ENCODE data around the gene FPR3. TPM values are rescaled to one million over a fixed set of nuclear protein-coding genes. Genes with fewer than 3 reads are reported as not detected.

The FPR3 gene
- total and polyA plus RNA-seq, 10 of the 15 experiments (the other 5 are each of a cell fraction or from before 2014, with no cell fraction given): not detected

- TF ChIP-seq, protein P1, sequence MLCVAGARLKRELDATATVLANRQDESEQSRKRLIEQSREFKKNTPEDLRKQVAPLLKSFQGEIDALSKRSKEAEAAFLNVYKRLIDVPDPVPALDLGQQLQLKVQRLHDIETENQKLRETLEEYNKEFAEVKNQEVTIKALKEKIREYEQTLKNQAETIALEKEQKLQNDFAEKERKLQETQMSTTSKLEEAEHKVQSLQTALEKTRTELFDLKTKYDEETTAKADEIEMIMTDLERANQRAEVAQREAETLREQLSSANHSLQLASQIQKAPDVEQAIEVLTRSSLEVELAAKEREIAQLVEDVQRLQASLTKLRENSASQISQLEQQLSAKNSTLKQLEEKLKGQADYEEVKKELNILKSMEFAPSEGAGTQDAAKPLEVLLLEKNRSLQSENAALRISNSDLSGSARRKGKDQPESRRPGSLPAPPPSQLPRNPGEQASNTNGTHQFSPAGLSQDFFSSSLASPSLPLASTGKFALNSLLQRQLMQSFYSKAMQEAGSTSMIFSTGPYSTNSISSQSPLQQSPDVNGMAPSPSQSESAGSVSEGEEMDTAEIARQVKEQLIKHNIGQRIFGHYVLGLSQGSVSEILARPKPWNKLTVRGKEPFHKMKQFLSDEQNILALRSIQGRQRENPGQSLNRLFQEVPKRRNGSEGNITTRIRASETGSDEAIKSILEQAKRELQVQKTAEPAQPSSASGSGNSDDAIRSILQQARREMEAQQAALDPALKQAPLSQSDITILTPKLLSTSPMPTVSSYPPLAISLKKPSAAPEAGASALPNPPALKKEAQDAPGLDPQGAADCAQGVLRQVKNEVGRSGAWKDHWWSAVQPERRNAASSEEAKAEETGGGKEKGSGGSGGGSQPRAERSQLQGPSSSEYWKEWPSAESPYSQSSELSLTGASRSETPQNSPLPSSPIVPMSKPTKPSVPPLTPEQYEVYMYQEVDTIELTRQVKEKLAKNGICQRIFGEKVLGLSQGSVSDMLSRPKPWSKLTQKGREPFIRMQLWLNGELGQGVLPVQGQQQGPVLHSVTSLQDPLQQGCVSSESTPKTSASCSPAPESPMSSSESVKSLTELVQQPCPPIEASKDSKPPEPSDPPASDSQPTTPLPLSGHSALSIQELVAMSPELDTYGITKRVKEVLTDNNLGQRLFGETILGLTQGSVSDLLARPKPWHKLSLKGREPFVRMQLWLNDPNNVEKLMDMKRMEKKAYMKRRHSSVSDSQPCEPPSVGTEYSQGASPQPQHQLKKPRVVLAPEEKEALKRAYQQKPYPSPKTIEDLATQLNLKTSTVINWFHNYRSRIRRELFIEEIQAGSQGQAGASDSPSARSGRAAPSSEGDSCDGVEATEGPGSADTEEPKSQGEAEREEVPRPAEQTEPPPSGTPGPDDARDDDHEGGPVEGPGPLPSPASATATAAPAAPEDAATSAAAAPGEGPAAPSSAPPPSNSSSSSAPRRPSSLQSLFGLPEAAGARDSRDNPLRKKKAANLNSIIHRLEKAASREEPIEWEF (IDR thresholded peaks at IDR 0.05; ENCODE audit: insufficient replicate concordance, low read depth, low read length): no peak
- no peak for TF ChIP-seq TBL1XR1 (IDR thresholded peaks at IDR 0.05; ENCODE audit: low read depth, low read length)
- no peak for TF ChIP-seq NBN (IDR thresholded peaks at IDR 0.05)
- TF ChIP-seq POU2F2 (IDR thresholded peaks at IDR 0.05; ENCODE audit: borderline replicate concordance, low read depth, low read length): no peak
- TF ChIP-seq TARDBP (IDR thresholded peaks at IDR 0.05; ENCODE audit: borderline replicate concordance): no peak
Measured at GRCh38 chr19:51765086-51765485, 29.9 kb upstream of the FPR3 start (continued).

DNA sequence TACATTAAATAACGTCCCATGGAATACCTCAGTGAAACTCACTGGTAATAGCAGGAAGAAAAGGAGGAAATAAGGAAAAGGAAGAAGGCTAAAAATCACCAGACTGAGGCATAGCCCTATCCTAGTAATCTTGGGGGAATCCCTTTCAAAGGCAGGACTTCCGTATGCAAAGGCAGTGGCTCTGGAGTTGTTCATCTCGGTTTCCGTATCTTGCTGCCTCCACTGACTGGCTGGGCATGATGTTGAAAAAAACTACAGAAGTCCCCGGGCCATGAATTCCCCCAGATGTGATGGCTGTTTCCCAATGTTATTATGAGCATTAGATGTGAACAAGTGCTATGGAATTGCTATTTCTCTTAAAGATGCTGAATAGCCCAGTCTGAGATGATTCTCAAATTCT, 28.5 kb upstream of the FPR3 start:
- Histone ChIP-seq H3K27me3 (replicated peaks in 1 of 2; ENCODE audit: control insufficient read depth in 2 of 2, insufficient read depth in 2 of 2, low read length in 1 of 2) (no peaks in the 10 kb centered on the region), H2AFZ (ENCODE audit: control insufficient read depth, low read depth, low read length) (no peak overlapping the region), H3K4me3 (no peak overlapping the region), H3K4me1 (ENCODE audit: control insufficient read depth, insufficient read depth, low read length) (no peaks in the 10 kb centered on the region), H4K20me1 (ENCODE audit: control insufficient read depth, insufficient read depth) (no peaks in the 10 kb centered on the region), H3K79me2 (ENCODE audit: control insufficient read depth, insufficient read depth, low read length) (no peaks in the 10 kb centered on the region), H3K27ac (ENCODE audit: control insufficient read depth, insufficient read depth) (no peak overlapping the region), H3K9me3 (replicated peaks; ENCODE audit: control insufficient read depth, insufficient read depth, low read length) (no peaks in the 10 kb centered on the region; the same call in 2 of the 3 replicates), H3K36me3 (ENCODE audit: control insufficient read depth in 2 of 2, insufficient read depth in 2 of 2, low read length in 1 of 2) (no peaks in the 10 kb centered on the region), H3K9ac (ENCODE audit: control insufficient read depth, insufficient read depth, low read length) (no peak overlapping the region), H3K4me2 (ENCODE audit: control insufficient read depth, insufficient read depth) (no peak overlapping the region)
- ChIA-PET POLR2A (no interaction called here), CTCF (no interaction called here), SMC1A (ENCODE audit: uncharacterized antibody, unreplicated experiment) (no interaction called here), RAD21 (ENCODE audit: unreplicated experiment) (no interaction called here)
- TF ChIP-seq FOXM1 (IDR thresholded peaks at IDR 0.05; ENCODE audit: low read depth, low read length) (no peak), POLR2AphosphoS2 (IDR thresholded peaks at IDR 0.05; ENCODE audit: low read depth, low read length) (no peak), ZNF207 (IDR thresholded peaks at IDR 0.05; ENCODE audit: borderline replicate concordance) (no peak)
- TF ChIP-seq, protein P2, sequence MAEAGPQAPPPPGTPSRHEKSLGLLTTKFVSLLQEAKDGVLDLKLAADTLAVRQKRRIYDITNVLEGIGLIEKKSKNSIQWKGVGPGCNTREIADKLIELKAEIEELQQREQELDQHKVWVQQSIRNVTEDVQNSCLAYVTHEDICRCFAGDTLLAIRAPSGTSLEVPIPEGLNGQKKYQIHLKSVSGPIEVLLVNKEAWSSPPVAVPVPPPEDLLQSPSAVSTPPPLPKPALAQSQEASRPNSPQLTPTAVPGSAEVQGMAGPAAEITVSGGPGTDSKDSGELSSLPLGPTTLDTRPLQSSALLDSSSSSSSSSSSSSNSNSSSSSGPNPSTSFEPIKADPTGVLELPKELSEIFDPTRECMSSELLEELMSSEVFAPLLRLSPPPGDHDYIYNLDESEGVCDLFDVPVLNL (IDR thresholded peaks at IDR 0.05; ENCODE audit: low read depth, low read length): no peak
- 34% methylated on average over 5 of the region's 5 CpGs for WGBS (ENCODE audit: insufficient coverage, insufficient replicate concordance, low lambda C conversion rate, missing lambda C conversion rate)
- FAIRE-seq: no peak
- BruUV-seq (replicated peaks): no TSS peak
- in situ Hi-C loops (cut with MboI) (no loop called here), intact Hi-C loops (cut with micrococcal nuclease; ENCODE audit: unreplicated experiment) (no loop called here)
- DNase-seq (ENCODE audit: low read depth, low spot score): no peak
- no peak for ATAC-seq
